Psoas muscle (tissue), 8 donors: ENCODE results near the gene CMPK1. TPM values are rescaled to one million over a fixed set of nuclear protein-coding genes. Genes with fewer than 3 reads are reported as not detected.

Experiments used
- ATAC-seq, 4 donors: fragments of 200-7000 bp; cut with Tn5 transposase; one replicate each; pipeline ENCODE4 v1.9.1; 2020; ENCODE audit warnings: moderate library complexity in 3 of 4, mild to moderate bottlenecking in 2 of 4
- DNase-seq, 2 donors: peaks; one replicate each; pipeline ENCODE4 v3.0.0-alpha.2; 2020
- H3K27ac ChIP-seq: fragments of 200-600 bp; one replicate; pipeline ENCODE4 v1.8.0; 2022
- H3K27me3 ChIP-seq, 3 donors: fragments of 200-600 bp in 1 of 3; one replicate each; pipeline versions ENCODE4 v1.6.1 to v1.8.0; 2013 to 2022; ENCODE audit warnings: low read length in 2 of 3, mild to moderate bottlenecking in 2 of 3, moderate library complexity in 1 of 3; ENCODE audit not compliant: insufficient read depth in 3 of 3
- H3K36me3 ChIP-seq, 2 donors: fragments of 200-600 bp in 1 of 2; one replicate each; pipeline versions ENCODE4 v1.6.1 to v1.8.0; 2013 to 2022; ENCODE audit warnings: low read depth in 1 of 2, mild to moderate bottlenecking in 1 of 2, moderate library complexity in 1 of 2; ENCODE audit not compliant: insufficient read depth in 1 of 2
- H3K4me1 ChIP-seq: fragments of 200-600 bp; one replicate; pipeline ENCODE4 v1.8.0; 2022
- H3K4me3 ChIP-seq: fragments of 200-600 bp; one replicate; pipeline ENCODE4 v1.8.0; 2022; ENCODE audit warnings: mild to moderate bottlenecking
- H3K9me3 ChIP-seq: fragments of 200-600 bp; one replicate; pipeline ENCODE4 v1.8.0; 2022
- WGBS, 3 donors: extraction: QIAGEN DNeasy Blood & Tissue Kit; methylation state at CpG; one replicate each; pipeline versions ENCODE4 v1.1.6 to v1.1.7; 2013; 5-methylcytosine and 5-hydroxymethylcytosine counted together
- intact Hi-C, 2 donors: fragments of 100-400 bp; cut with DNase I; formaldehyde crosslinking; loops; one replicate each; pipeline versions ENCODE4 v1.11.0 to v1.14.2; 2022
- polyA plus RNA-seq, 3 donors: library from polyadenylated mRNA; stranded (reverse); fragments of 200-250 nt; gene quantifications; one replicate each; pipeline ENCODE4 v1.2.3, GENCODE V29; 2013
- total RNA-seq, 4 donors: library from RNA; stranded (reverse); fragmentation: NEBNext Ultra II Directional in 2 of 4; extraction: Animal tissue kit (Norgen Biotek cat#: 25700) in 2 of 4; gene quantifications; one replicate each; pipeline versions ENCODE4 v1.2.1 to v1.2.4, GENCODE V29; 2021 to 2023
- TF ChIP-seq, protein P1 (sequence below): fragments of 200-600 bp; IDR thresholded peaks from one replicate; pipeline ENCODE4 v1.8.0; 2022; ENCODE audit warnings: antibody characterized with exemption
- donor health status: healthy with polysubstance abuse.
- donor health status: DM: no; HTN: no; CAD: no; lungs with moderate emphysema.
- donor health status: Bipolar disorder and iron deficiency.
- donor health status: healthy.
- donor health status: DM: yes; HTN: yes; CAD: no.
- donor health status: DM: no; HTN: no; CAD: no.
- donor health status: DM: no; HTN: no; CAD: no.
- donor health status: DM: yes; HTN: yes; CAD: no.

CMPK1 gene
- total and polyA plus RNA-seq, 7 donors: 37.8 to 114 (median 65.3) TPM

DNA sequence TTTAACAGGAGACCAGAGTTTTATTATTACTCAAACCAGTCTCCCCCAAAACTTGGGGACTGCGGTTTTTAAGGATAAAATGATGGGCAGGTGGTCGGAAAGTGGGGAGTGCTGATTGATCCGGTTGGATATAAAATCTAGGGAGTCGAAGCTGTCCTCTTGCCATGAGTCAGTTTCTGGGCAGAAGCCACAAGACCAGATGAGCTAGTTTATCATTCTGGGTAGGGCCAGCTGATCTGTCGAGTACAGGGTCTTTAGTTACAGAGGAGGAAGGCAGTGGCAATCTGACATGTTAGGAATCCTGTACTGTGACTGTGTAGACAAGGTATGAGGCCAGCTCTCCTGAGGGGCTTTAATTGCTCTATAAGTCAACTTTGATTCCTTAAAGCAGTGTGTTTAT lies 59.6 kb downstream of the CMPK1 start:
- ATAC-seq (no peak), DNase-seq (no peak)
- Histone ChIP-seq H3K9me3 (no peaks in the 10 kb centered on the region), H3K4me1 (no peaks in the 10 kb centered on the region), H3K27me3 (peaks cover 0 to 35% (median 2%) of the 10 kb centered on the region in 3 donors), H3K27ac (no peak overlapping the region), H3K36me3 (no peaks in the 10 kb centered on the region), H3K4me3 (no peak overlapping the region)
- intact Hi-C loops: no loop called here
- TF ChIP-seq, protein P1, sequence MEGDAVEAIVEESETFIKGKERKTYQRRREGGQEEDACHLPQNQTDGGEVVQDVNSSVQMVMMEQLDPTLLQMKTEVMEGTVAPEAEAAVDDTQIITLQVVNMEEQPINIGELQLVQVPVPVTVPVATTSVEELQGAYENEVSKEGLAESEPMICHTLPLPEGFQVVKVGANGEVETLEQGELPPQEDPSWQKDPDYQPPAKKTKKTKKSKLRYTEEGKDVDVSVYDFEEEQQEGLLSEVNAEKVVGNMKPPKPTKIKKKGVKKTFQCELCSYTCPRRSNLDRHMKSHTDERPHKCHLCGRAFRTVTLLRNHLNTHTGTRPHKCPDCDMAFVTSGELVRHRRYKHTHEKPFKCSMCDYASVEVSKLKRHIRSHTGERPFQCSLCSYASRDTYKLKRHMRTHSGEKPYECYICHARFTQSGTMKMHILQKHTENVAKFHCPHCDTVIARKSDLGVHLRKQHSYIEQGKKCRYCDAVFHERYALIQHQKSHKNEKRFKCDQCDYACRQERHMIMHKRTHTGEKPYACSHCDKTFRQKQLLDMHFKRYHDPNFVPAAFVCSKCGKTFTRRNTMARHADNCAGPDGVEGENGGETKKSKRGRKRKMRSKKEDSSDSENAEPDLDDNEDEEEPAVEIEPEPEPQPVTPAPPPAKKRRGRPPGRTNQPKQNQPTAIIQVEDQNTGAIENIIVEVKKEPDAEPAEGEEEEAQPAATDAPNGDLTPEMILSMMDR: no peak
- 33 to 41% (median 40%) methylated on average over 5 of the region's 5 CpGs for WGBS, 3 donors

DNA sequence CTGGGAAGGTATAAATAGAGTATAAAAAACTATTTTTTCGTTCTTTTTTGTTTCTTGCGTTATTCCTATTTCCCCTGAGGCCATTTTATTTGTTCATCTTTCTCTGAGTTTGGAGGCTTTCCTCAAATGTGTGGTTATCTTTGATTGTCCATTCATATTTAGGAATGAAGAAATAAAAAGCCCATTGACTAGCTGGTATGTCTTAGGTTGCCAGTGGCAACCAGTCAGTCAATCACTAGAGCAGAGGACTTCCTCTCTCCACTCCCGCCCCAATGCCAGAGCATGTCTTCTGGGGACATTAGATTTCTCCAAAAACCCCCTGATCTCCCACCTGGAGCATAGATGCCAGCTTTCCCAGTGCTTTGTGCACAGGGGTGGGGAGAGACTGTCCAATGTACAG lies 61.8 kb downstream of the CMPK1 start:
- no peaks in the 10 kb centered on the region for H3K4me1 ChIP-seq
- peaks cover 0 to 50% (median 4%) of the 10 kb centered on the region in 3 donors for H3K27me3 ChIP-seq
- H3K9me3 ChIP-seq: no peaks in the 10 kb centered on the region
- TF ChIP-seq, protein P1: no peak
- ATAC-seq (no peak), DNase-seq (no peak)
- H3K27ac ChIP-seq: no peak overlapping the region
- 60 to 88% (median 86%) methylated on average over 3 of the region's 3 CpGs for WGBS, 3 donors
- no peak overlapping the region for H3K4me3 ChIP-seq
- intact Hi-C loops: no loop called here
- H3K36me3 ChIP-seq: no peaks in the 10 kb centered on the region

DNA sequence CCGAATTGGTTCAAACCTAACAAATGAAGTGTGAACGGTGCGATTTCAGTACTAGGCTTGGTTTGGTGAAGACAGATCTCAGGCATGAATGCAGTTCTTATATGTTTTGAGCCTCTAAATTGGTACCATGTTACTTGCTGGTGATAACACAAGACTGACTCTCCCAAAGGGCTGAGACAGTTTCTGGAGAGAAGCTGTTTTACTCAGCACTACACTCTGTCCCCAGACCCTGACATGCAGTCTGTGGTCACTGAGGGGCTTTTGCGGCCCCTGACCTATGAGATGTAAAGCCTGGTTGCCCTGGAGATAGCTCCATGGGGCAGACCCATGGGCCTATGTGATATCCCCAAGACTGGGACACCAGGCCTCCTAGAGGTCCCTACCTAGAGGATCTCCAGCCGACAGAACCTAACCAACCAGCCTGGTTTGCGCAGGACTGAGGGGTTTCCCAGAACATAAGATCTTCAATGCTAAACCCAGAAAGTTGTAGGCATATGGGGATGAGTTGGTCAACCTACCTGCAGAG lies 63.1 kb downstream of the CMPK1 start:
- intact Hi-C loops: no loop called here
- DNase-seq: no peak
- no peak overlapping the region for H3K27ac ChIP-seq
- ATAC-seq: no peak
- no peak overlapping the region for H3K4me3 ChIP-seq
- no peaks in the 10 kb centered on the region for H3K9me3 ChIP-seq
- peaks cover 0 to 59% (median 4%) of the 10 kb centered on the region in 3 donors for H3K27me3 ChIP-seq
- TF ChIP-seq, protein P1: no peak
- H3K36me3 ChIP-seq: no peaks in the 10 kb centered on the region
- WGBS, 3 donors: 92 to 94% (median 93%) methylated on average over 6 of the region's 6 CpGs
- H3K4me1 ChIP-seq: no peaks in the 10 kb centered on the region

DNA sequence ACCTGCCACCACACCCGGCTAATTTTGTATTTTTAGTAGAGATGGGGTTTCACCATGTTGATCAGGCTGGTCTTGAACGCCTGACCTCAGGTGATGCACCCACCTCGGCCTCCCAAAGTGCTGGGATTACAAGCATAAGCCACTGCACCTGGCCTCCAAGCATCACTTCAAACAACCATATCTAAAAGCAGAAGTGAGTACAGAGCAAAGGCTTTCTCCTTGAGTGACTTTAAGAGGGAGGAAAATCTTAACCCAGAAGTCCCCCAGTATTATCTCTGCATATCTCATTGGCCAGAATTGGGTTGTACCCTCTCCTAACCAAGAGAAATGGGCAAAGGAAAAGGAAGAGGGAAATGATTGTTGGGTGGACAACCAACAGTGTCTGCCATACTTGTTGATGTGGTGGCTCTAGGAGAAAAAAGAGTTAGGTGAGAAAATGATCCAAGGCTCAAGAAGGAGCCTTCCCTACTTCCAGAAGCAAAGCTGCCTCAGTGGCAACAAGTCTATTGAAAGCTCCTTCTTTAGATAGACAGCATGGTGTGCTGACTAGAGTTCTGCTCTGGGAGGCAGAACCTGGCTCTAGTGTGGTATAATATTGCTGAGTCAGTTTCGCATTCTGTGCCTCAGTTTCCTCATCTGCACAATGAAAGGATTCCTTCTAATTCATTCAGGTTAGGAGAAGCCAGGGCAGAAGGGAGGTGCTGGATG lies 65.7 kb downstream of the CMPK1 start:
- Histone ChIP-seq H3K27ac (no peak overlapping the region), H3K4me3 (no peak overlapping the region), H3K9me3 (no peaks in the 10 kb centered on the region), H3K27me3 (peaks cover 0 to 53% (median 2%) of the 10 kb centered on the region in 3 donors), H3K4me1 (no peaks in the 10 kb centered on the region), H3K36me3 (no peaks in the 10 kb centered on the region)
- no peak for DNase-seq
- intact Hi-C loops: no loop called here
- WGBS, 3 donors: 77 to 85% (median 80%) methylated on average over 4 of the region's 4 CpGs
- TF ChIP-seq, protein P1: no peak
- ATAC-seq: no peak

DNA sequence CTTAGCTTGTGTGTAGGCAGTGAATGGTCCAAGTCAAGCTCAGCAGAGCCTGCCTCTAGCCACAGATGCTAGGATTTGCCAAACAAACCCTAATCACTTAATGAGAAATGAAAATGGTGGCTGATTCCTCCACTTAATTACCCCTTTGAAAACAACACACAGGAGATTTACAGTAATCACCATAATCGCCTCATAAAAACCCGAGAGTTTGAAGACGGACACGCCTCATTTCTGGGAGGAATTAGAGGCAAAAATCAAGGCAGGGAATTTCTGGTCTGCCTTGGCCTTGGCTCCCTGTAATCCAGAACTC lies 66.2 kb downstream of the CMPK1 start:
- DNase-seq (no peak), ATAC-seq (no peak)
- intact Hi-C loops: no loop called here
- H3K36me3 ChIP-seq: no peaks in the 10 kb centered on the region
- peaks cover 0 to 53% (median 2%) of the 10 kb centered on the region in 3 donors for H3K27me3 ChIP-seq
- TF ChIP-seq, protein P1: no peak
- H3K9me3 ChIP-seq: no peaks in the 10 kb centered on the region
- no peak overlapping the region for H3K4me3 ChIP-seq
- H3K4me1 ChIP-seq: no peaks in the 10 kb centered on the region
- H3K27ac ChIP-seq: no peak overlapping the region
- 74 to 75% (median 74%) methylated on average over 4 of the region's 4 CpGs for WGBS, 3 donors
